ENCODE results near the gene AKAP13. TPM values are rescaled to one million over a fixed set of nuclear protein-coding genes. Genes with fewer than 3 reads are reported as not detected.

The AKAP13 gene
- total RNA-seq, 4 donors from 2014 or later = 332 to 362 (median 351) TPM

- TF ChIP-seq POLR2A (IDR thresholded peaks at IDR 0.05) (no peak), CTCF (IDR thresholded peaks at IDR 0.05) (no peak), EP300 (IDR thresholded peaks at IDR 0.05) (no peak)
- Histone ChIP-seq H3K9me3 (no peaks in the 10 kb centered on the region), H3K36me3 (peaks cover 0 to 19% (median 0%) of the 10 kb centered on the region in 3 donors), H3K27ac (peak overlapping the region; percentile 28 to 92 (median 64)), H3K4me3 (no peak overlapping the region), H3K27me3 (no peaks in the 10 kb centered on the region), H3K4me1 (peaks cover 0 to 39% (median 18%) of the 10 kb centered on the region in 4 donors)
- WGBS, 2 donors = 87 to 93% methylated on average over 9 of the region's 9 CpGs
- DNase-seq (ENCODE audit: low spot score in 2 of 2) = no peak
These were observed 392.3 kb downstream of the AKAP13 start for GRCh38 chr15:85772668-85773067.

GRCh38 chr15:85773249-85773648 is 392.8 kb downstream of the AKAP13 start:
- Histone ChIP-seq H3K27ac (peak overlapping the region in 1 of 4 donors; percentile 77), H3K36me3 (peaks cover 0 to 14% (median 0%) of the 10 kb centered on the region in 3 donors), H3K4me1 (peaks cover 0 to 45% (median 18%) of the 10 kb centered on the region in 4 donors), H3K4me3 (no peak overlapping the region), H3K9me3 (no peaks in the 10 kb centered on the region), H3K27me3 (no peaks in the 10 kb centered on the region)
- TF ChIP-seq CTCF (IDR thresholded peaks at IDR 0.05) (no peak), POLR2A (IDR thresholded peaks at IDR 0.05) (no peak), EP300 (IDR thresholded peaks at IDR 0.05) (no peak)
- 94 to 96% methylated on average over 11 to 12 of the region's 12 CpGs for WGBS, 2 donors
- DNase-seq (ENCODE audit: low spot score in 2 of 2) = no peak

DNA sequence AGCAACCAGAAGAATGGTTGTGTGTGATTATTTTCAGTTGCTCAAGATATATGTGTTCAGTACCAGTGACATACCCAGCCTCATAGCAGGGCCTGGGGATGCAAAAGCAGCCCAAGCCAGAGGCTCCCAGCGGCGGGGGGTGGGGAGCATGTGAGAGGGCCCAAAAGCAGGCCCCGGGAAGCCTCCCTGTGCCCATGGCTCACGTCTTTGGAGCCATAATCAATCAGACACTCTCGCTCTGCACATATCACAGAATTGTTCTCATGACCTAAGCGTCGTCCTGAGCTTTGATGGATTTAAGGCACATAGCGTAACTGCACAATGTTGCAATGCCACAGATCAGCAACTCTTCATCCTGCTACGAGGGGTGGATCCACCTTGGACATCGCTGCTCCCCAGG is 393.6 kb downstream of the AKAP13 start:
- TF ChIP-seq CTCF (IDR thresholded peaks at IDR 0.05) = no peak
- TF ChIP-seq POLR2A (IDR thresholded peaks at IDR 0.05) = no peak
- TF ChIP-seq EP300 (IDR thresholded peaks at IDR 0.05) = no peak
- peaks cover 0 to 7% (median 0%) of the 10 kb centered on the region in 3 donors for H3K36me3 ChIP-seq
- H3K4me1 ChIP-seq = peaks cover 0 to 50% (median 18%) of the 10 kb centered on the region in 4 donors
- H3K4me3 ChIP-seq = no peak overlapping the region
- DNase-seq (ENCODE audit: low spot score in 2 of 2) = no peak
- H3K27me3 ChIP-seq = no peaks in the 10 kb centered on the region
- no peaks in the 10 kb centered on the region for H3K9me3 ChIP-seq
- no peak overlapping the region for H3K27ac ChIP-seq
- WGBS, 2 donors = 95 to 96% methylated on average over 10 of the region's 10 CpGs

- TF ChIP-seq CTCF (IDR thresholded peaks at IDR 0.05) (no peak), POLR2A (IDR thresholded peaks at IDR 0.05) (no peak), EP300 (IDR thresholded peaks at IDR 0.05) (peak in 1 of 2 donors; percentile 14)
- Histone ChIP-seq H3K36me3 (no peaks in the 10 kb centered on the region), H3K9me3 (no peaks in the 10 kb centered on the region), H3K27me3 (no peaks in the 10 kb centered on the region), H3K4me3 (no peak overlapping the region), H3K27ac (peak overlapping the region in 1 of 4 donors; percentile 6), H3K4me1 (peaks cover 0 to 47% (median 2%) of the 10 kb centered on the region in 4 donors)
- DNase-seq (ENCODE audit: low spot score in 2 of 2) = no peak
- 71 to 81% methylated on average over 18 of the region's 18 CpGs for WGBS, 2 donors
These were observed 397.1 kb downstream of the AKAP13 start for GRCh38 chr15:85777250-85778106.

DNA sequence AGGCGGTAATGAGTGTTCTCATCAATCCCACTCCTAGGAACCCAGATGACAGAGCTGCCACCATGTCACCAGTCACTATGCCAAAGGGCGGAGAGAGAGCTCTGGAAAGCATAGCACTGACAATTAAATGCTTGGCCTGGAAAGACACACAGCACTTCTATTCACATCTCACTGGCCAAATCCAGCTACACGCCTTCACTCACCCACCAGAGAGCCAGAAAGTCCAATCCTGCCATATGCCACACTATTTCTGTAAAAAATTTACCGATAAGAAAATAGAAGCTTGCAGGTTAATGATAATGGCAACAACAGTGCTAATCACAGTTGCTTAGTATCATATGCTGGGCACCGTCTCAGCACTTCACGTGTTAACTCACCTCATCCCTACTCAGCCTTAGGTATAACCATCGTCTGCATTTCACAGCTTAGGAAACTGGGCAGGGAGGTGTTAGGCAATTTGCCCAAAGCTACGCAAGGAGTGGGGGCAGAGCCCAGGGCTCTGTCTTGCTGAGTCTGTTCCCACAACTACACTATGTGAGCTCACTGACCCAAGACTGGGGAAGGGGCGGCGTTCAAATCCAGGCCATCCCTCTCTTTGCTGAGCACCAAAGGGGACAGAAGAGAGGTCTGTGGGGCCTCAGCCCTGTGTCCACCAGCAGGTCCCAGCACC is 397.8 kb downstream of the AKAP13 start:
- Histone ChIP-seq H3K4me3 (no peak overlapping the region), H3K27me3 (no peaks in the 10 kb centered on the region), H3K27ac (no peak overlapping the region), H3K9me3 (no peaks in the 10 kb centered on the region), H3K4me1 (peaks cover 0 to 43% (median 0%) of the 10 kb centered on the region in 4 donors), H3K36me3 (no peaks in the 10 kb centered on the region)
- DNase-seq (ENCODE audit: low spot score in 2 of 2) = no peak
- 81 to 87% methylated on average over 9 to 10 of the region's 10 CpGs for WGBS, 2 donors
- TF ChIP-seq CTCF (IDR thresholded peaks at IDR 0.05) = no peak
- no peak for TF ChIP-seq EP300 (IDR thresholded peaks at IDR 0.05)
- no peak for TF ChIP-seq POLR2A (IDR thresholded peaks at IDR 0.05)
